SK-MEL-5 (cell line): ENCODE data around the gene FBXO21. TPM values are rescaled to one million over a fixed set of nuclear protein-coding genes. Genes with fewer than 3 reads are reported as not detected.
"Not testable (repeated sequence)": the region's sequence is repeated elsewhere in the genome, so short reads cannot be mapped to it uniquely, and the experiment has no call there.

Experiments
- DNase-seq: peaks from one replicate; pipeline ENCODE4 v3.0.0-alpha.2; 2016; ENCODE audit warnings: low read depth, low spot score
- in situ Hi-C: cut with HindIII; loops from 2 replicates; pipeline ENCODE4 v1.10.0; 2016; ENCODE audit warnings: low sequenced_read_pairs, high pct_unique_total_duplicates, low pct_unique_long_range_greater_than_20kb
- total RNA-seq: library from RNA; depleted of rRNA; stranded (reverse); fragments of >200 nt; shearing (Covaris generic); gene quantifications from 2 replicates; pipeline ENCODE4 v1.2.3, GENCODE V29; 2014

Gene FBXO21
- total RNA-seq, 1 experiment from 2014 or later: 60.5 TPM

DNA sequence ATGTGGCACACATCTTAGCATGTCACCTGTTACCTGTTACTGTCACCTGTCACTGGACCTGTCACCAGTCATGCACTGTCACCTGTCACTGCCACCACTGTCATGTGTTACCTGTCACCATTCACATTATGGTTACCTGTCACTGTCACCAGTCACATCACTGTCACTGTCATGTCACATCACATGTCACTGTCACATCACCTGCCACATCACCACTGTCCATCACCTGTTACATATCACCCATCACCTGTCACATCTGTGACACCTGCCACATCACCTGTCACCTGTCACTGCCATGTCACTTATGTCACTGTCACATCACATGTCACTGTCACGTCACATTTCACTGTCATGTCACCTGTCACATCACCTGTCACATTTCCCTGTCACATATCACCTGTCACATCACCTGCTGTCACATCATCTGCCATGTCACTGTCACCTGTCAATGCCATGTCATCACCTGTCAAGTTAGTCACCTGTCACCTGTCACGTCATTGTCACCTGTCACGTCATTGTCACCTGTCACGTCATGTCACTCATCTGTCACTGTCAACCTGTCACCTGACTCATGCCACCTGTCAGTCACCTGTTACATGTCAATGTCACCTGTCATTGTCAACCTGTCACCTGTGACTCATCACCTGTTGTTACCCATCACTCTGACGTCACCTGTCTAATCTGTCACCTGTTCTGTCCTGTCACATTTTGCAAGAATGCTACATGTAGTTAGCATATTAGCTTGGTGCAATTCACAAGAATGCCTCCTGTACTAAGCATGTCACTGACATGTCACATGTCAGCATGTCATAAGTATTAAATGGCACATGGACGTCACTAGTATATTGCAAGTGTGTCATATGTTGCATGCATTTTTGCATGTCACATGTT, 62.1 kb downstream of the FBXO21 start:
- in situ Hi-C loops: no loop called here
- no peak for DNase-seq

DNA sequence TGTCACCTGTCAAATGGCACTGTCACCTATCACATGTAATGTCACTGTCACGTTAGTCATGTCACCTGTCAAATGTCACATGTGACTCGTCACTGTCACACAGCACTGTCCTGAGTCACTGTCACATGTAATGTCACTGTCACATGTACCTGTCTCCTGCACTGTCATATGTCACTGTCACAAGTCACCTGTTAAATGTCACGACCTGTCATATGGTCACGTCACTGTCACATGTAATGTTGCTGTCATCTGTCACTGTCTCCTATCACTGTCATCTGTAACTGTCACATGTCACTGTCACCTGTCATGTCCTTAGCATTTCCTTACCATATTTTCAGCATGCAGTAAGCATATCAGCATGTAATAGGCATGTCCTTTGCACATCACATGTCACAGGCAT, 63.9 kb downstream of the FBXO21 start:
- DNase-seq: no peak
- in situ Hi-C loops: no loop called here

DNA sequence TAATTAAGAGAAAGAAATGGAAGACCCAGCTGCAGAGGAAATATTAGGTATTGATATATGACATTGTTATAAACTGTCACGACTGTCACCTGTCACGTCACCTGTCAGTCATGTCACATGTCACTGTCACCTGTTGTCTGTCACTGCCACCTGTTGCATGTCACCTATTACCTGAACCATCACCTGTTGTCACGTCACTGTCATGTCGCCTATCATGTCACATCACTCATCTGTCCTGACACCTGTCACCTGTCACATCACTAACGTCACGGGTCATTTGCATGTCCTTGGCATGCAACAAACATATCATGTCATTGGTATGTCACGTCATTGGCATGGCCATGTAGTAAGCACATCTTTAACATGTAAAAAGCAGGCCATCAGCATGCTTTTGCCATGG, 64.5 kb downstream of the FBXO21 start:
- no peak for DNase-seq
- in situ Hi-C loops: no loop called here

DNA sequence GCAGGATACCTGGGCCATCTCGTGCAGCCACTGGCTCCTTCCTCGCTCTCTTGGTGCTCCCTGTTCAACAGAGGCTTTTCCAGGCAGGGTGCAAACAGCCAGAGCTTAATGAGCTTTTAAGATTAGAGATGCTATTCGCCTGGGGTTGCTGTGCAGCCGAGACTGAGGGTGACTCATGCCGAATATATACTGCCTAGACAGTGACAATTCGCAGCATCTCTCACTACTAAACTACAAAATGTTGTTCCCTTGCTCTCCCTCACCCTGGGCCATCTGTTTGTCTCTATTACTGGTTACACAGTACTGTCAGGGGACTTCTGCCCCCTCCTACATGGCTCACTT, 65.0 kb downstream of the FBXO21 start:
- in situ Hi-C loops: no loop called here
- no peak for DNase-seq

DNA sequence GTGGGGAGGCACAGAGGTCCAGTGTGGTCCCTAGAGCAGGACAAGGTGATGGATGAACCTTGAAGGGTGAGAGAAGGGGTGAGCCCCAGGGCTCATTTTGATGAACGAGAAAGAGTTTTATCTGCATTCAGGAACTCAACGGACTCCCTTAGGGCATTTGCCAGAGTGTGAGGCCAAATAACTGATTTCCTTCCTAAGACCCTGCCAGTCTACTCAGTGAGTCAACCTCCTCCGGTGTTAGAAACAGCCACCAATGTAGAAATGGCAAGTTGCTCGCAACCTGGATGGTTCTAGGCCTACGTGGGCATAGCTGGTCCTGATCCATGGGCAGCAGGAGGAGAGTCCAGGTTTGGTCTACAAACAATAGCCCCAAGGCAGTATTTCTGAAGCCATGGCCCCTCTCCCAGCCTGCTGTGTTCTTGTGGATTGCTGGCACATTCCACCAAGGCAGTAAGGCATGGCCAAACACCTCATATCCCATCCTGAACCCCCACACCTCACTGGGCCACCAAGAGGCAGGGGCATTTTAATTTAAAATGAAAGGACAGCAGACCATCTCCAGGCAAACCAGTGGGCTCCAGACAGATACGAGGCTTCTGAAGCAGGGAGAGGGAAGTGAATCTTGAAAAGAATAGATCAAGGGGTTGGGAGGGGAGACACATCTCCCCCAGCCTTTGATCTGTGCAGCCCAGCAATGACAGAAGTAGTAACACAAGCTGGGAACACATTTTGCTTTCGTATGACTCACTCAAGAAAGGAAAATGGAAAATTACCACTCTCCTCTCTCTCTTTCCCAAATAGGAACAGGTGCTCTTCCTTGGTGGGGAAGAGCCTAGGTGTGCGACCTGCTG, 65.6 kb downstream of the FBXO21 start:
- DNase-seq: no peak
- in situ Hi-C loops: loop anchor here (25.0 kb wide), 1 partner anchor 112 kb away; no protein-coding TSS in a partner anchor

DNA sequence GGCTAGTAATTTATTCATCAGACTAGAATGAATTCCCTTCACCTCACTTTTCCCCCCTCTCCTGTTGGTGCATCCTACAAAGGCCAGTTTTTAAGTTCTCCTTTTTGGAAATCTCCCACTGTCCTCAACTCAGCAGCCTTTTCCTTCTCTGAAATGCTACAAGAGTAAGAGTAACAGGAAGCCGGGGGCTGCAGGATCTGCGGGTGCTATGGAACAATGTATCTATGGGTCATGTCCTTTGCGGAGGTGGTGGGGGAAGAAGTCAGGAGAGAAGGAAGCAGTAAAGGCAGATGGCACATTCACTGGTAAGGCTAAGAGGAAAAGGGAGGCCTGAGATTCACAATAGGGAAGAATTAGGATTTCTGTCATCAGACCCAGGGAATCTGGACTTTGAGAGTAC, 68.8 kb downstream of the FBXO21 start:
- in situ Hi-C loops: loop anchor here (25.0 kb wide), 1 partner anchor 109 kb away; no protein-coding TSS in a partner anchor
- no peak for DNase-seq

DNA sequence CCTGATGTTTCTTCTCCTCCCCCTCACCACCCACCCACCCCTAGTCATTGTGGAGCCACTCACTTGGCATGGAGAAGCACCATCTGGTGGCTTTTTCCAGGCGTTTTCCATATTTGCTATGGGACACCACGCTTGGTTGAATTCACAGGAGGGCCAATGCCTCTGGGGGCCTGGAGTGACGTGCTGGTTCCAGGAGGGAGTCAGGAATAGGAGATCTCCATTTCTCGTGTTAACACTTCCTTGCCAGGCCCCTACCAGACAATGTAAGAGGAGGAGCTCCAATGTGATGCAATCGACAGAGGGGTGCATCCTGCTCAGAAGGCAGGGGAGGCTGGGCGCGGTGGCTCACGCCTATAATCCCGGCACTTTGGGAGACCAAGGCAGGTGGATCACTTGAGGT, 69.5 kb downstream of the FBXO21 start:
- no peak for DNase-seq
- in situ Hi-C loops: loop anchor here (25.0 kb wide), 1 partner anchor 108 kb away; no protein-coding TSS in a partner anchor

DNA sequence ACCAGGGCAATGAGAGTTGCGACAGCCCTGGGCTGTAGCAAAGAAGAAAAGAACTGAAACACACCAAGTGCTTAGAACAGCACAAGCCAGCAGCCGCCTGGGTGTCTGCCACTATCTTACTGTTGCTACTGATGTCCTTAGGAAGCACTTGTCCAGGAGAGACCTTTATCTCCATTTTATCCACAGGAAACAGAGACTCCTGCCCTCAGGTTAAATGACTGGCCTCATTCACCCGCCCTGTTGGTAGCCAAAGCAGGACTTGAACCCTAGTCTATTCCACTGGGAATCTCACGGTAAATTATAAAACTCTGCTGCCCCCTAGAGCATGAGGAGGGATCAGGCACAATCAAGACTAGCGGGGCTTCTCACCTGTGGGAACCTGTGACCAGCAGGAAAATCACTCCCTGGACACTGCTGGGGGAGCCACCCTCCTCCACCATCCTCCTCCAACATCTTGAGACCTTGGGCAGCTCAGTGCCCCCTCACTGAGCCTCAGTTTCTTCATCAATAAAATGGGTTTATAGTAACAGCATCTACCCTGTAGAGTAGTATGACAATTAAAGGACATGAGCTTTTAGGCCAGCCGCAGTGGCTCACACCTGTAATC, 70.6 kb downstream of the FBXO21 start:
- peak; percentile 70 for DNase-seq
- in situ Hi-C loops: loop anchor here (25.0 kb wide), 1 partner anchor 107 kb away; no protein-coding TSS in a partner anchor

DNA sequence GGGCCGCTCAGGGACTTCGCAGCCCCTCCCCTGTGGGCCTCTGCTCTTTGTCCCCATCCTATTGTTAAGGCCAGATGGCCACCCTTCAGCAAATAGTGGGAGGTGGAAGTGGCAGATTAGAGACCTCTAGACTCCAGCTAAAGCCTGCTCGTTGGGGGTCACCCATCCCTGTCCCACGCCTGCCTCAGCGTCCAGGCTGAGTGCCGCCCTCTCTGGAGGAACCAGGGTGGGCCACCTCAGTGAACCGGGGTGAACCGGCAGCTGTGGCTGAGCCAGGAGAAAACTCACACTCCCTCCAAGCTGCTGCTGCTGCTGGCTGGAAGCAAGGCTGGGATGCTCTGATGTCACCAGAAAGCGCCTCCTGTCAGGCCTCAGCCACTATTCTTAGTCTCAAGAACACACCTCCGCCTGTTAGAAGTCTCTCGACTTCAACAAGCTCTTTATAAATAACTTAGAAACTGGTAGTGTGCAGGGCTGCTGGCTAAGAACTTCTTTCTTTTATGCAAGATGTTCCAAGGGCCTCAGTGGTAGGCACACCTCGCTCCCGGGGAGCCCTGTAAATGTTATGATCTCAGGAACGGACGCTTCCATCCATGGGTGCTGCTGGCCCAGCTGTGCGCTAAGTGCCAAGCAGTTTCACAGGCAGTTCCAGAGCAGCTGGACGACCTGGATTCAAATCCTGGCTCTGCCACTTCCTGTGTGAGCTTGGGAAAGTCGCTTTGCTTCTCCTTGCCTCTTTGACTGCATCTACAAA, 71.3 kb downstream of the FBXO21 start:
- DNase-seq: no peak
- in situ Hi-C loops: loop anchor here (25.0 kb wide), 1 partner anchor 107 kb away; no protein-coding TSS in a partner anchor

DNA sequence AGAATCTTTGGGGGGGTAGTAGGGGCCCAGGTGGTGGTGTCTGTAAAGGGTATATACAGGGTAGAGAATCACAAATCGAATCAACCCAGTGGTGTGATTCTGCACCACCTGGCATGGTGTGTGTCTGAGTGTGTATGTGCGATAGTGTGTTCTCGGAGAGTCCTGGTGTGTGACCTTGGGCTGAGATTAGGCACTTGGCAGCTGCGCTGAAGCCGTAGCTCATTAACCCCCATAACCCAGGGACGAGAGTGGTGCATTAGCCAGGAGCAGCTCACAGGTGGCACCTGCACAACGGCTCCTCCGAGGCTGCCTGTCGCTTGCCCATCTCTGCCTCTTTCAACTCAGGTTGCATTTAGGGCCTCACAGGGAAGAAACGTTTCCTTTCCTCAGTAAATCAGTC, 75.5 kb downstream of the FBXO21 start:
- in situ Hi-C loops: loop anchor here (25.0 kb wide), 1 partner anchor 102 kb away; no protein-coding TSS in a partner anchor

DNA sequence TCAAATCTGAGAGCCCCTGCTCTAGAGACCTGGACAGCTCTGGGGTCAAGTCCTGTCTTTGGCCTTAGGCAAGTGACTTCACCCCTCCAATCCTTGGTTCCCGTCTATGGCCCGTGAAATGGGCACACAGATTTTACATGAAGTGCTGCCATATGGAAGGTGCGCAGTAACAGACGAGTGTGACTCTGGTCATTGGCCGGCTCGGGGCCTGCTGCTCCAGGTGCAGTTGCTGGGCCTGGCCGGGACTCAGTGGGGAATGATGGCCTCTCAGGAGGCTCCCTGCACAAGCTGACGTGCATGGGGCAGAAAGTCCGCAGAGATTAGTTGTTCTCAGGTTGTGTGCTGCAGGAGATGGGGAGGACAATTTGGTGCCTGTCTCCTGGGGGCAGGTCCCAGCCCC, 77.0 kb downstream of the FBXO21 start:
- in situ Hi-C loops: loop anchor here (25.0 kb wide), 1 partner anchor 101 kb away; no protein-coding TSS in a partner anchor
- no peak for DNase-seq

More for the DNA sequence above, 75.5 kb downstream of the FBXO21 start:
- no peak for DNase-seq

DNA sequence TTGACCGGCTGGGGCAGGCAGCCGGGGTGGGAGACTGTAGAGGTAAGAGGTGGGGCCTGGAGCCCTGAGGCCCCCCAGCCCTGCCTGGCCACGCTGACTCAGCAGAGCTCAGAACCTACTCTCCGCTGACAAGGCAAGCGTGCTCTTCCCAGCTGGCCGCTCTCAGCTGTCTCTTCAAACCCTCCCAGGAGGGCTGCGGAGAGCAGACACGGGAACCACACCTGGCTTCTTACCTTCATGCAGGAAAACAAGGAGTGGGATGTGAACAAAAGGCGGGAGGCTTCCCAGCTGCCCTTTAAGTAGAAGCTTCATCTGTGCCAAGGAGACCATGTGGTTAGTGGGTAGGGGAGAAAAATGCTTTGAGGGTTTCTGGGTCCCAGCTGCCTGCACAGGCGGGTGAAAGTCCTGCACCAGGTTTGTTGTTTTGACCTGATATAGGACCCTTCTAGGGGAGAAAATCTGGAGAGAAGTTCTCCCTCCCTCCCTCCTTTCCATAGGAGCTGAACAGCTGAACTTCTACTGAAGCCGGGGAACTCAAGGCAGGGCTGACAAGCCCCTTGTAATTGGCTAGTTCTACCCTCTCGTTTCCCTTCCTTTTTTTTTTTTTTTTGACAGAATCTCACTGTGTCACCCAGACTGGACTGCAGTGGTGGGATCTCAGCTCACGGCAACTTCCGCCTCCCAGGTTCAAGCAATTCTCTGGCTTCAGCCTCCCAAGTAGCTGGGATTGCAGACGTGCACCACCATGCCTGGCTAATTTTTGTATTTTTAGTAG, 78.3 kb downstream of the FBXO21 start:
- DNase-seq: no peak
- in situ Hi-C loops: loop anchor here (25.0 kb wide), 1 partner anchor 100 kb away; no protein-coding TSS in a partner anchor

DNA sequence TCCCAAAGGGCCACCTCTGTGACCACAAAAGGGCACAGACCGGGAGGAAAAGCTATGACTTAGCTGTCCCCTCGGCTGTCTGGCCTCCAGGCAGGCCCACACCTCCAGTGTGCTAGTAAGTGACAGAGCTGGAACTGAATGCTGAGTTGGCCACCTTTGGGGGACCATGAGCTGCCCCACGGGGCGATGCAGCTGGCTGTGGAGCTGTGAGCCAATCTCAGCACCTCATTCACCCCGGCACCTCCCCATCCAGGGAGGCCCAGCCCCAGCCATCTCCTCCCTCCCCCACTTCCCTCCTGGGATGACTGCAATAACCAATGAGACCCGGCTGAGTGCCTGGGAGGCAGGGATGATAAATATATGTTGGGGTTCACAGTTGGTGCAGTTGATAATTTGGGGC, 78.9 kb downstream of the FBXO21 start:
- no peak for DNase-seq
- in situ Hi-C loops: loop anchor here (25.0 kb wide), 1 partner anchor 99 kb away; no protein-coding TSS in a partner anchor

DNA sequence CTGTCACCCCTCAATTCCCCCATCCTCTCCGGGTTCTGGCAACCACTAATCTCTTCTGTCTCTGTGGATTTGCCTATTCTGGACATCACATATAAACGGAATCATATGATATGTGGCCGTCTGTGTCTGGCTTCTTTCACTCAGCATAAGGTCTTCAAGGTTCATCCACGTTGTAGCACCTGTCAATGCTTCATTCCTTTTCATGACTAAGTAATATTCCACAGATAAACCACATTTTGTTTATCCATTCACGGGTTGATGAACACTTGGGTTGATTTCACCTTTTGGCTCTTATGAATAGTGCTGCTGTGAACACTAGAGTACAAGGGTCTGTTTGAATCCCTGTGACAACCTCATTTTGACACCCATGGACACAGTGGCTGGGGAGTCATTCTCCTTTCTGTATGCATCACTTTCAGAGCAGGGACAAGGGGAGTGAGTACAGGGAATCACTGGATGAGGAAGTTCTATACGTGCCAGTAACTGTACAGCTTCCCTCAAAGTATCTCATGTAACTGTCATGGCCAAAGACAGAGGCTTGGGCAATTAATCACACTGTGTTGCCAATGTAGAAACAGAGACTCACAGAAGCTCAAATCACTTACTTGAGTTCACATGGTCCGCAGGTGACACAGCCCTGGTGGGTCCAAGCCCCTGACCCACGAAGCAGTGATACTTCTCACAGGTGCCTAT, 80.2 kb downstream of the FBXO21 start:
- no peak for DNase-seq

DNA sequence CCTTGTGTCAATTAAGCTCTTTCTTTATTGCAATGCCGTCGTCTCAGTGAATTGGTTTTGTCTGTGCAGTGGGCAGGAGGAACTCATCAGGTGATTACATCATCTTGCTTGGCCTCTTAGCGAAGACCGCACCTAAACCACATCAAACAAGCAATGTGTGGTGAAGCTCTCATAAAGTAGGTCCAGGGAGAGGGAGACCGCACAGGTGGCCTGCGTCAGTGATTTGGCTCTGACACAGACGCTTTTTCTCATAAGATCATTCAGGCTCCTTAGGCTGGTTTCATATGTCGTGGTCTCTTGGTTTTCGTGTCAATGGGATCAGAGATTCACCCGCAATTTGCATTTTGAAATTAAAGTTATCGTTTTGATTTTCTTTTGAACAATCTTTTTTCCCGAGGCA, 84.4 kb downstream of the FBXO21 start:
- in situ Hi-C loops: loop anchor here (25.0 kb wide), 1 partner anchor 94 kb away; no protein-coding TSS in a partner anchor
- no peak for DNase-seq

More for the DNA sequence above, 80.2 kb downstream of the FBXO21 start:
- in situ Hi-C loops: loop anchor here (25.0 kb wide), 1 partner anchor 98 kb away; no protein-coding TSS in a partner anchor

DNA sequence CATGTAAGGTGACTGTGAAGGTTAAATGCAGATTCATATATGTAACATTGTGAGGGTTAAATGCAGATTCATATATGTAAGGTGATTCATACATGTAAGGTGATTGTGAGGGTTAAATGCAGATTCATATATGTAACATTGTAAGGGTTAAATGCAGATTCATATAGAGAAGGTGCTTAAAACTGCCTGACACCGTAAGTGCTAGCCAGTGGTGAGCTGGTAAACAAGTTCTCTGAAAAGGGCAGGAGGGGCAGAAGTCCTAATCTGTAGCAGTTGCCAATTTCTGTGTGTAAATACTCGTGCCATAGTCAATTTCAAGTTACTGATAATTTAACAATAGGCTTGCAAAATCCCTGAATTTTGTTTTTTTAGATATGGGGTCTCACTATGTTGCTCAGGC, 86.3 kb downstream of the FBXO21 start:
- not testable (repeated sequence) for DNase-seq
- in situ Hi-C loops: loop anchor here (25.0 kb wide), 1 partner anchor 92 kb away; no protein-coding TSS in a partner anchor
